HuH-7.5 (cell line): ENCODE data around the gene RCSD1.

Experiments used
- DNase-seq: peaks from one replicate; pipeline ENCODE4 v3.0.0; 2011; ENCODE audit warnings: low spot score

RCSD1 gene

DNA sequence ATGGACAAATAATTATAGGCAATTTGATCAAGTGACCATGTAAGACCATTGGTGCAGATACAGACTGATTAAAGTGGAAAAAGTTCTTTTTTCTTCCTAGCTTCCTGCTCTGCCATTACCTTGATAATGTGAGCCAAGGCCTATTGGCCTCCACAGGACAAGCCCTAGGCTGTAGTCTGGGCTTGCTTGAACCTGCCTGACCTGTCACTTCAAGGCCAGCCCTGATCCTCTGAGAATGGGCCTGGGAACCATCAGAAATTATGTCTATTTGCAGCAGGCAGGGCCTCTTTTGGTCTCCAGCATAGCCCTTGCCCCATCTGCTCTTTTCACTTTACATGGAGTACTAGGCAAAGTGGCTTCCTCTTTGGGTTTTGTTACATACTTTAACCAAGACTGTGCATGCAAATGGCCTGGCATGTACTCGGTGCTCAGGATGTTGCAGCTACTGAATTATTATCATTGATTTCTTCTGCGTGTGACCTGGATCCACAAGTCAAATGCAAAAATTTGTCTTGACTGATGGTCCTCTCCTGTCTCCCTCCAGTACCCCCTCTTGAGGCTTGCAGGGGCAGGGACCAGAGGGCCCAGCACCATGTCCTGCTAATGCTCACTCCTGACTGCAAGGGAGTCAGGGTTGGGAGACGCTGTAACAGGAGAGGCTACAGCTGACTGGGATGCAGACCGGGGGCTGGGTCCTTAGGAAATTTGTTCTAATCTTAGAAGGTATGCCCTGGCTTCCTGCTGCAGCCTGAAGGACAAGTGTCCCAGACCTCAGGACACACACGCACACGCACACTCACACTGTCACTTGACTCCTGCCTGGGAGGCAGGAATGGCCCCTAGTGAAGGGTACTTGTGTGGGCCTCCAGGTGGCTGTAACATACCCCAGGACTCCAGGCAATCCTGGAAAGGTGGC is 39.4 kb downstream of the RCSD1 start:
- DNase-seq, result no peak

GRCh38 chr1:167670563-167670962 is 40.5 kb downstream of the RCSD1 start:
- no peak for DNase-seq

DNA sequence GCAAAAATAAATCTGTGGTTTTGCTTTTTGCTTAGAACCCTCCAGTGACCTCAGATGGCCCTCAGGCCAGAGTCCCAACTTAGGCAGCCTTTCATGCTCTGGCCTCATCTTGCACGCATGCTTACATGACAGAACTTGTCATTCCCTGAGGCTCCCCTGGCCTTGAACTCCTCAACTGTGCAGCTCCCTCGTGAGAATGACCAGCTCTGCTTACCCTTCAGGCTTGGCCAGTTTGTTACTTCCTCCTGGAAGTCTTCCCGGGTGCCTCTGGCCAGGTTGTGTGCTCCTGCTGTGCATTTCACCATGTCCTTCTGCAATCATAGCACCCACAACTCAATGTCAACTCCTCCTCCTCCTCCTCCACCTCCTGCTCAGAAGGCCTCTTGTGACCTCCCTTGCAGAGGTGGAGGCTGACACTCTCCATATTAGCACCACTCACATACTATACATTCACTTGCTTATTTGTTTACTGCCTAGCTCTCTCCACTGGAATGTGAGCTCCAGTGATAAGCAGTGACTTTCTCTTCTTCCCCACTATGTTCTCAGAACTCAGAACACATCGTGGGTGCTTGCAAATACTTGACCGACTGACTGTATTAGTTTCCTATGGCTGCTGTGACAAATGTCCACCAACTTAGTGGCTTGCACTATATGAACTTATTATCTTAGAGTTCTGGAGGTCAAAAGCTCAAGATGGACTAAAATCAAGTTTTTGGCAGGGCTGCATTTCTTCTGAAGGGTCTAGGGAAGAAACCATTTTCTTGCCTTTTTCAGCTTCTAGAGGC is 41.9 kb downstream of the RCSD1 start:
- DNase-seq, result no peak

DNA sequence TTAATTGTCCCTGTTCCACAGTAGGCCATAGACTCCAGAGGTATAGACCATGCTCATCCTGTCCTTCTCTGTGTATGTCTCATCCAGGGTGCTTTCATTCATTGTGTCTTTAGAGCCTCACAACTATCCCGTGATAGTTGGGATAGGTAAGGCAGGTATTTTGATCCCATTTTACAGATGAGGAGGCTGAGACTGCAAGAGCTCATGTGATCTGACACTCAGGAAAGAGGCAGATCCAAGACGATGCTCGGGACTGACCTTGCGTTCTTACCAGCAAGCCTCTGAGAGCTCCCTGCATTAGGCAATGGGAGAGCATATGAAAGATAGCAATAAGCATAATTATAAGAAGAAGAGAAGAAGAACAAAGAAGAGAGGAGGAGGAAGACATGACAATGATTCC is 42.8 kb downstream of the RCSD1 start:
- DNase-seq, result no peak

DNA sequence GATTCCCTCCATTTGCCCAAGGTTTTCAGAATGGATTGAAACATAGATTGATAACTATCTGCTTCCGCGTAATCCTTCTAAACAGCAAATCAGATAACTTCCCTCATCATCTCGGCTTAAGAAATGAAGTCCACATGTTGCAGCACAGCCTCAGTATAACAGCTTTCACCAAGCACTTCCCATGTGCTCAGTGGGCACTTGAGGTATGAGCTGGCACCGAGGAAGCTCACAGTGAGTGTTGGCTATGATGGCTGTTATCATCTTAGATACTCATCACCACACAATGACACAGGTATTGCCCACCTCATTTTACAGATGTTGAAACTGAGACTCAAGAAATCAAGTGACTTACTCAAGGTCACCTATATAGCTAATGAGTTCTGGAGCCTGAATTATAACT is 43.2 kb downstream of the RCSD1 start:
- no peak for DNase-seq

GRCh38 chr1:167674156-167674555 is 44.1 kb downstream of the RCSD1 start:
- no peak for DNase-seq

- DNase-seq, result no peak
Observed at GRCh38 chr1:167675440-167675839, 45.4 kb downstream of the RCSD1 start.

- no peak for DNase-seq
Observed at GRCh38 chr1:167676205-167676915, 46.3 kb downstream of the RCSD1 start.

GRCh38 chr1:167676916-167677848 is 47.1 kb downstream of the RCSD1 start:
- no peak for DNase-seq

GRCh38 chr1:167678422-167678821 is 48.4 kb downstream of the RCSD1 start:
- no peak for DNase-seq

DNA sequence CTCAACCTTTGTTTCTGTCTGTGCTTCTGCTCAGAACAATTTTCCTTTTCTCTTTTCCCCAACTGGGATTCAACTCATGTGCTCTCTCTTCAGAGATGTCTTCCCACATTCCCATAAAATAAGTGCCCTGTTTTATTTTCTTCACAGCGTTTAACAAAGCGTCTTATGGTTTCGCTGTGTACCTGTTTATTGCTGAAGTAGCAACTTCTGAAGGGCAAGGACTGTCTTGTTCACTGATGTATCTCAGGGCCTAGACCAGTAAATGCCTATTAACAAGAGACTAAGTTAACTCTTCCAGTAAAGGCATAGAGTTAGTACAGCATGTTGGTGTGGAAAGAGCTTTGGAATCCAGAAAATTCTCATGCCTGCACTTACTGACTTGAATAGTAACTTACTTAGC is 48.8 kb downstream of the RCSD1 start:
- no peak for DNase-seq

DNA sequence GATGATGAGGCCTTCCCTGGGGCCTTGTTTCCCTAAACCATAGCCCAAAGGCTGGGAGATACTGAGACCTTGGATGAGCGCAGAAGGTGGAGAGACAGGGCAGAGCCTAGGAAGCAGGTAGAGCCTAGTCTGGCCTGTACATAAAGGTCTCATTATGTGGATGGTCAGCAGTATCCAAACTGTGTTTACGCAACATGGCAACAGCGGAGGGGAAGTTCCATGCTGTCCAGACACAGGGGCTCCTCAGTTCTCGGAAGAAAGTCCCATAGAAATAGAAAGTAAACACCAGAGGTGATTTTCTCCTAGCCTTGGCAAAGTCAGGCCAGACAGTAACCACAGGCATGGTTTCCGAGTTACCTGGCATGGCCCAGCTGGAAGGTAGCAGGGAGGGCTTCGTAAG is 49.7 kb downstream of the RCSD1 start:
- no peak for DNase-seq

DNA sequence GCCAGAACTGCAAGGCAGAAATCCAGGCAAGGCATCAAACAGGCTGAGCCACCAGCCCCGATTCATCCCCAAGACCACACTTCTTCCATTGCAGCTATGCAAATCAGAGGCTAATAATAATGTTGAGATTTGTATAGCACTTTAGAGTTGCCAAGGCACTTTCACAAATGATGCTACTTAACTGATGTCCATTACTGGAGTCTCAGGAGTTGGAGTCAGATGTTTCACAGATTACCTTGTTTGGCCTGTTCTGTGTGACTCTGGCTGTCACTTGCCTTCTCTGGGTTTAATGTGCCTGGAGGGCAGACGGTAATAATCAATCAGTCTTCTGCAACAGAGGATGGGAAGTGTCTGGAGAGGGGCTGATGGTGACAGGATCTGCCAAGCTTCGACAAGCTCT is 51.0 kb downstream of the RCSD1 start:
- DNase-seq, result no peak

- DNase-seq, result no peak
Observed at GRCh38 chr1:167681451-167682098, 51.5 kb downstream of the RCSD1 start.

GRCh38 chr1:167683226-167683625 is 53.2 kb downstream of the RCSD1 start:
- no peak for DNase-seq

GRCh38 chr1:167683641-167684502 is 53.8 kb downstream of the RCSD1 start:
- DNase-seq, result no peak

GRCh38 chr1:167685844-167686243 is 55.8 kb downstream of the RCSD1 start:
- no peak for DNase-seq

DNA sequence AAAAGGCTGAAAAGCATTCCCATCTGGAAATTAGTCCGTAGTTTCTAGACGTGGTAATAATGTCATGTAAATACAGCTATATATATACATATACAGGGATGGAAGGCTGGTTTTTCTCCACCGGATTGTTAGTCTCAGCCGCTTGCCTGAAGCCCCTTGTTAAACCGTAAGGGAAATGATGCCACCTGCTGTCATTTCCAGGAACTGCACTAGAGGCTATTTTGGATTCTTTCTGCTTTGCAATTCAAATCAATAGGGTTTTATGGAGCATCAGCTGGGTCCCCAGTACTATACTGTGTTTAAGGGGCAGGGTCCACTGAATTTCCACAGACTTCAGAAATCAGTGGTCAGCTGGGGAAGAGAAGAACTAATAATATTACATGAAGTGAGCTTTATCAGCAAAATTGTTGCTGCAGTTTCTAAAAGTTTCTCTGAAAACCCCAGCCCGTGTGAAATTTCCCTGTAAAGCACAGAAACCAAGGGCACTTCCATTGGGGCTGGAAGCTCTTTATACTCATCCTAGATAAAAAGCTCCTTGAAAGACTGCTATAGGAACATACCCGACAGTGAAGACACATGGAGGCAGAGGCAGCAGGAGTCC is 58.0 kb downstream of the RCSD1 start:
- peak; percentile 51 for DNase-seq

GRCh38 chr1:167689567-167689920 is 59.5 kb downstream of the RCSD1 start:
- DNase-seq, result no peak

DNA sequence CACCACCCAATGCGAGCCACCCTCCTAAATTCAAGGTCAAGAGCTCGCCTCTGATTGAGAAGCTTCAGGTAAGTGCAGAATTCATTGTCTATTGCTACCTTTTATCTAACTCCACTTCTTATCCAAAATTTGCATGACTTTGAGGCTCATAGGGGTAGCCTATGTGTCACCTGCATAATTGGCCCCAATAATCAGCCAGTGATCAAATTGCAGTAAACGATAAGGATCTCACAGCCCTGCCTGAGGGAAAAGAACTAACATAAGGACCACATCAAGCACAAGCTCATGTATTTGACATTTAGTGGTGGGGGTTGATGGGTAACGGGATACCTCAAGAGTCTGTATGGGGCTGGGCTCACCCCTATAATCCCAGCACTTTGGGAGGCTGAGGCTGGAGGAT is 60.0 kb downstream of the RCSD1 start:
- no peak for DNase-seq
